ENCODE measurements around the gene MYOT.
"Not testable (repeated sequence)": the region's sequence is repeated elsewhere in the genome, so short reads cannot be mapped to it uniquely, and the experiment has no call there.

The MYOT gene

DNA sequence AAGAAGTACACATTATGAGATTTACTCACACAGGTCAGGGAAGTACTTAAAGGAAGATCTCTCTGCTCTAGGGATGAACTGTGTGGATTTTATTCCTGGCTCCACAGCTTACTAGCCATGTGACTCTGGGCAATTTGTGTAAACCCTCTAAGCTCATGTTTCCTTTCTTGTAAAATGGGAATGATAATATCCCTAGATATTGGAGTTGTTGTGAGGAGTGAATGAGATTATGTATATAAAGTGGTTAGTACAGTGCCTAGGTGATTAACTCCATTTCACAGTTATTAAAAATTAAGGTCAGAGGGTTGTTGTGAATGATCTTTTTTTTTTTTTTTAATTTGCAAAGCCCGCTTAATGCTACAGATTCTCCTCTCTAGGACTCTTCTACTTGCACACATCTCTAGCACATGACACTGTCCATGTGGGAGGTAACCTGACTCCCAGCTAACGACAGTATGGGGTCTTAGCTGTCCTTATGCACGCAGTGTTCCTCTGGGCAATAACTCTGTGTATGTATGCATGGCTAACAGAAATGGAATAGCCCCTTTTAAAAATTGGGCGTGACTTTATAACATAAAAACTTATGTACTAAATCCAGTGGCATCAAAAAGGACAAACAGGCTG lies 23.9 kb upstream of the MYOT start:
- Histone ChIP-seq H3K27me3 (no peaks in the 10 kb centered on the region), H3K4me3 (ENCODE audit: low read depth, low read length) (no peak overlapping the region), H3K9me3 (no peaks in the 10 kb centered on the region), H3K36me3 (no peaks in the 10 kb centered on the region), H3K4me1 (no peaks in the 10 kb centered on the region)
- TF ChIP-seq, protein P1, sequence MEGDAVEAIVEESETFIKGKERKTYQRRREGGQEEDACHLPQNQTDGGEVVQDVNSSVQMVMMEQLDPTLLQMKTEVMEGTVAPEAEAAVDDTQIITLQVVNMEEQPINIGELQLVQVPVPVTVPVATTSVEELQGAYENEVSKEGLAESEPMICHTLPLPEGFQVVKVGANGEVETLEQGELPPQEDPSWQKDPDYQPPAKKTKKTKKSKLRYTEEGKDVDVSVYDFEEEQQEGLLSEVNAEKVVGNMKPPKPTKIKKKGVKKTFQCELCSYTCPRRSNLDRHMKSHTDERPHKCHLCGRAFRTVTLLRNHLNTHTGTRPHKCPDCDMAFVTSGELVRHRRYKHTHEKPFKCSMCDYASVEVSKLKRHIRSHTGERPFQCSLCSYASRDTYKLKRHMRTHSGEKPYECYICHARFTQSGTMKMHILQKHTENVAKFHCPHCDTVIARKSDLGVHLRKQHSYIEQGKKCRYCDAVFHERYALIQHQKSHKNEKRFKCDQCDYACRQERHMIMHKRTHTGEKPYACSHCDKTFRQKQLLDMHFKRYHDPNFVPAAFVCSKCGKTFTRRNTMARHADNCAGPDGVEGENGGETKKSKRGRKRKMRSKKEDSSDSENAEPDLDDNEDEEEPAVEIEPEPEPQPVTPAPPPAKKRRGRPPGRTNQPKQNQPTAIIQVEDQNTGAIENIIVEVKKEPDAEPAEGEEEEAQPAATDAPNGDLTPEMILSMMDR (IDR thresholded peaks at IDR 0.05; ENCODE audit: low read depth, low read length): no peak
- DNase-seq: no peak

DNA sequence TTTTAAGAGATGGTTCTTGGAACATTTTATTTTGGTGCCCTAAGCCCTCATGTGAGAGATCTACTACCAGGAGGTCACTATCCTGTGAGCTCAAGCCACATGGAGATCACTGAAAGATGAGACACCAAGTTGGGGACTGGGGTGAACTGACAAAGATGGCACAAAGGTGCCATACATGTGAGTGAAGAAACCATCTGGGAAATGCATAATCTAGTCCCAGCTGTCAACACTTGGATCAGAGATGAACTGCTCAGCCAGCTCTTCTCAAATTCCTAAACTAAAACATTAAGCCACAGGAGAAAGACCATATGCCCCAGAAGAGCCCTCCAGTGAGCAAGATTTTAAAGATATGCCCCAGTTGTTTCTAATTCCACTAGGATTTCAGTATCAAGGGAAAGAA lies 22.2 kb upstream of the MYOT start:
- no peak overlapping the region for H3K4me3 ChIP-seq (ENCODE audit: low read depth, low read length)
- TF ChIP-seq, protein P1 (IDR thresholded peaks at IDR 0.05; ENCODE audit: low read depth, low read length): no peak
- H3K36me3 ChIP-seq: no peaks in the 10 kb centered on the region
- no peaks in the 10 kb centered on the region for H3K27me3 ChIP-seq
- no peaks in the 10 kb centered on the region for H3K9me3 ChIP-seq
- H3K4me1 ChIP-seq: no peaks in the 10 kb centered on the region
- no peak for DNase-seq

DNA sequence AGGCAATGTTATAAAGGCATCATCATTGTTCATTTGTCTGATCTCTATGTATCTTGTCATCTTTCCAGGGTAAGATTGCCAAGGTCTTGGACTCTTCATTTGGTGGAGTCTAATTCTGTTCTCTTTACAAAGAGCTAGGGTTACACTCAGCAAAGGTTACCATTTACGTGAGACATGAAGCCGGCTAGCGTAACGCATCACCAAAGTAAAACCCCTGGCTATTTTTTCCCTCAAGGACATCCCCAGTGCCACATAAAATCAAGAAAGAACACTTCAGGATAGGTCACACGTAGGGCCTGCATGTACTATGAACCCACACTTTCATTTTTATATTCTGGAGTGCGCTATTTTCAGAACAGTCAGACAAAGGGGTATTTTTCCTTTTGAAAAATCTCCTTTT lies 20.0 kb upstream of the MYOT start:
- Histone ChIP-seq H3K36me3 (no peaks in the 10 kb centered on the region), H3K9me3 (no peaks in the 10 kb centered on the region), H3K4me1 (no peaks in the 10 kb centered on the region), H3K27me3 (no peaks in the 10 kb centered on the region), H3K4me3 (ENCODE audit: low read depth, low read length) (no peak overlapping the region)
- TF ChIP-seq, protein P1 (IDR thresholded peaks at IDR 0.05; ENCODE audit: low read depth, low read length): no peak
- no peak for DNase-seq

DNA sequence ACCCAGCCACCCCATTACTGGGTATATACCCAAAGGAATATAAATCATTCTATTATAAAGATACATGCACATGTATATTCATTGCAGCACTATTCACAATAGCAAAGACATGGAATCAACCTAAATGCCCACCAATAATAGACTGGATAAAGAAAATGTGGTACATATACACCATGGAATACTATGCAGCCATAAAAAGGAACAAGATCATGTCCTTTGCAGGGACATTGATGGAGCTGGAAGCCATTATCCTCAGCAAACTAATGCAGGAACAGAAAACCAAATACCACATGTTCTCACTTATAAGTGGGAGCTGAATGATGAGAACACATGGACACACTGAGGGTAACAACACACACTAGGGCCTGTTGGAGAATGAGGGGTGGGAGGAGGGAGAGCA lies 14.5 kb upstream of the MYOT start:
- not testable (repeated sequence) for H3K27me3 ChIP-seq; H3K36me3 ChIP-seq; H3K4me3 ChIP-seq (ENCODE audit: low read depth, low read length); H3K9me3 ChIP-seq; H3K4me1 ChIP-seq; DNase-seq

DNA sequence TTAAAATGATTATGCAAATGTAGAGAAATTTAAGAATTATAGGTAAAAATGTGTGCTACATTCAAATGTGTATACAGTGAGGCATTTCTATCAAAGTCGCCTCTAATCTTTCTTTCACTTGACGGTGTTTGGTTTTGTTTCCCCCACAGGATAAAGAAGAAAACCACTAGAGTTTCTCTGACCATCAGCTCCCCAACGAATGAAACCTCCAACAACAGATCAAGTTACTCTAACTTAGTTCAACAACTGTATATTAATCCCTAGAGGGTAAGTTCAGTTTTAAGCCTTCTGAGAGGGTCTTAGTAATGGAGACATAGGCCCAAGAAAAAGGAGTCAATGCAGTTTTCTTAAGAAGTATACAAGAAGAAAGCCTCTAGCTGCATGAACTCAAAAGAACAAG lies 11.5 kb upstream of the MYOT start:
- DNase-seq: no peak
- no peaks in the 10 kb centered on the region for H3K36me3 ChIP-seq
- H3K4me1 ChIP-seq: no peaks in the 10 kb centered on the region
- H3K9me3 ChIP-seq: no peaks in the 10 kb centered on the region
- H3K4me3 ChIP-seq (ENCODE audit: low read depth, low read length): no peak overlapping the region
- TF ChIP-seq, protein P1 (IDR thresholded peaks at IDR 0.05; ENCODE audit: low read depth, low read length): no peak
- no peaks in the 10 kb centered on the region for H3K27me3 ChIP-seq

DNA sequence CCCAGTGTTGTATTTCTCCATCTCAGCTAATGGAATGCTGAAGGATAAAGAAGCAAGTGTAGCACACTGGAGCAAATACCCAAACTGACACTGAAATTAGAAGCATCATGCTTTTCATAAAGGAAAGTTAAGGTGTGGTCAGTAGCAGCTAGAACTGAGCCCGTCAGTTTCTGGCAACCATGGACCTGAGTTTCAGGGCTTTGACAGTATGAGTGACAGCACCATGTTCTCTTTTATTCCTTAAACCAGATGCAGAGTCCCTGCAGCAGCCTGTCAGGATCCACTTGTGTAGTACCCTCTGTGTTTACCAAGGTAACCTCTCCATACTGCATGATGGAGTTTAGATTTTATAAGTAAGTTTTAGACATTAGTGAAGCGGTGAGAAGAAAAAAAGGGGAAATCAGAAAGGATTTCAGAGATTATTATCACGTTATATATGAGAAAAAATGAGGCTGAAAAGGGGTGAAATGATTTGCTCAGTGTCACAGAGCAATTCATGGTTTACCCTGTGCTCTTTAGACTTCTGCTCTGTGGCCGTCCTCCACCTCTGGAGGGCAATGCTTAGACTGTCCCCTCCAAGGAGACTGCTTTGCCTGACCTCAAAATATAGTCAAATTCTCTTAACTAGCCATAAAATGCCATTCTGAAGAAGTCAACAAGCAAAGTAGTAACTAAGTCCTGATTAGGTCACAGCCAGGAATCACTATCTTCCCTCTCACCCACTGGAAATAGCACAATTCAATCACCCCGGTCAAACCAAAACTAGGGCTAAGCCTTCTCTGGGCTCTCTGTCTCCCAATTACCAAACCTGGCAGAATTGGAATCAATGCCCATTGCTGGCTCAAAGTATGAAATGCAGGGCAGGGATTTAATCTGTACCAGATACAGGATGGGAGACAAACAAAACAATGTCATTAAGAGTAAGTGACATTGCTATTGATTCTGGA lies 10.5 kb upstream of the MYOT start:
- Histone ChIP-seq H3K4me1 (no peaks in the 10 kb centered on the region), H3K27me3 (no peaks in the 10 kb centered on the region), H3K36me3 (no peaks in the 10 kb centered on the region), H3K4me3 (ENCODE audit: low read depth, low read length) (no peak overlapping the region), H3K9me3 (no peaks in the 10 kb centered on the region)
- TF ChIP-seq, protein P1 (IDR thresholded peaks at IDR 0.05; ENCODE audit: low read depth, low read length): no peak
- DNase-seq: no peak

Data from BE2C (cell line).